HUES64 (cell line): Measurements from ENCODE around the gene SDK1.
A peak's percentile ranks its signal among the peaks of the same experiment; 100 is the strongest.

Experiments used
- H3K27ac ChIP-seq: 2 replicates; pipeline ENCODE4 v1.7.0; 2013; ENCODE audit warnings: low read depth, low read length, inconsistent platforms
- H3K27me3 ChIP-seq: 2 replicates; pipeline ENCODE4 v1.6.1; 2013; ENCODE audit warnings: mild to moderate bottlenecking, low read length; ENCODE audit not compliant: insufficient read depth
- H3K36me3 ChIP-seq: 2 replicates; pipeline ENCODE4 v1.6.1; 2013; ENCODE audit warnings: mild to moderate bottlenecking, low read length; ENCODE audit not compliant: insufficient read depth
- H3K4me1 ChIP-seq: 2 replicates; pipeline ENCODE4 v1.6.1; 2013; ENCODE audit warnings: mild to moderate bottlenecking, low read length, moderate library complexity; ENCODE audit not compliant: insufficient read depth
- H3K4me3 ChIP-seq: 2 replicates; pipeline ENCODE4 v1.5.1; 2013; ENCODE audit warnings: mild to moderate bottlenecking, low read length, moderate library complexity
- H3K9ac ChIP-seq: 2 replicates; pipeline ENCODE4 v1.6.1; 2013; ENCODE audit warnings: mild to moderate bottlenecking, low read depth, low read length
- H3K9me3 ChIP-seq: 2 replicates; pipeline ENCODE4 v1.6.1; 2013; ENCODE audit warnings: low read depth, low read length; ENCODE audit not compliant: insufficient read depth
- WGBS: fragments of 150-250, 120-280 bp; methylation state at CpG from one replicate; pipeline ENCODE4 v1.1.7; 2013; ENCODE audit warnings: missing lambda C conversion rate; 5-methylcytosine and 5-hydroxymethylcytosine counted together

Gene SDK1

GRCh38 chr7:4127909-4128560 lies 827.0 kb downstream of the SDK1 start:
- WGBS = 95% methylated on average over 21 of the region's 21 CpGs

GRCh38 chr7:4129481-4130122 lies 828.5 kb downstream of the SDK1 start:
- H3K27ac ChIP-seq = no peak overlapping the region
- H3K9ac ChIP-seq = no peak overlapping the region
- no peaks in the 10 kb centered on the region for H3K36me3 ChIP-seq
- H3K4me3 ChIP-seq = no peak overlapping the region
- no peaks in the 10 kb centered on the region for H3K9me3 ChIP-seq
- 96% methylated on average over 29 of the region's 29 CpGs for WGBS
- no peaks in the 10 kb centered on the region for H3K27me3 ChIP-seq
- peaks cover 11% of the 10 kb centered on the region for H3K4me1 ChIP-seq

More at GRCh38 chr7:4127909-4128560, 827.0 kb downstream of the SDK1 start:
- Histone ChIP-seq H3K4me3 (no peak overlapping the region), H3K27me3 (no peaks in the 10 kb centered on the region), H3K36me3 (no peaks in the 10 kb centered on the region), H3K9me3 (no peaks in the 10 kb centered on the region), H3K9ac (no peak overlapping the region), H3K4me1 (peaks cover 8% of the 10 kb centered on the region), H3K27ac (no peak overlapping the region)

- WGBS = 49% methylated on average over 7 of the region's 7 CpGs
Observed at GRCh38 chr7:4131063-4131462, 830.0 kb downstream of the SDK1 start.

GRCh38 chr7:4132221-4132620 lies 831.2 kb downstream of the SDK1 start:
- no peaks in the 10 kb centered on the region for H3K27me3 ChIP-seq
- no peak overlapping the region for H3K9ac ChIP-seq
- H3K27ac ChIP-seq = no peak overlapping the region
- no peak overlapping the region for H3K4me3 ChIP-seq
- 90% methylated on average over 14 of the region's 14 CpGs for WGBS
- peaks cover 24% of the 10 kb centered on the region for H3K4me1 ChIP-seq
- H3K36me3 ChIP-seq = no peaks in the 10 kb centered on the region
- H3K9me3 ChIP-seq = no peaks in the 10 kb centered on the region

More at GRCh38 chr7:4131063-4131462, 830.0 kb downstream of the SDK1 start:
- Histone ChIP-seq H3K4me1 (peaks cover 21% of the 10 kb centered on the region), H3K4me3 (no peak overlapping the region), H3K36me3 (no peaks in the 10 kb centered on the region), H3K9me3 (no peaks in the 10 kb centered on the region), H3K27ac (peak overlapping the region; percentile 12; the same call in 1 of the 2 replicates), H3K27me3 (no peaks in the 10 kb centered on the region), H3K9ac (no peak overlapping the region)

GRCh38 chr7:4133491-4134044 lies 832.5 kb downstream of the SDK1 start:
- Histone ChIP-seq H3K36me3 (no peaks in the 10 kb centered on the region), H3K4me3 (no peak overlapping the region), H3K27ac (no peak overlapping the region), H3K4me1 (peaks cover 24% of the 10 kb centered on the region), H3K27me3 (no peaks in the 10 kb centered on the region), H3K9ac (no peak overlapping the region), H3K9me3 (no peaks in the 10 kb centered on the region)
- 85% methylated on average over 8 of the region's 8 CpGs for WGBS

- Histone ChIP-seq H3K27me3 (no peaks in the 10 kb centered on the region), H3K9me3 (no peaks in the 10 kb centered on the region), H3K4me3 (no peak overlapping the region), H3K36me3 (no peaks in the 10 kb centered on the region), H3K27ac (no peak overlapping the region), H3K9ac (no peak overlapping the region), H3K4me1 (peaks cover 24% of the 10 kb centered on the region)
- WGBS = 94% methylated on average over 7 of the region's 7 CpGs
Observed at GRCh38 chr7:4134204-4134603, 833.2 kb downstream of the SDK1 start.

GRCh38 chr7:4134631-4135030 lies 833.6 kb downstream of the SDK1 start:
- 94% methylated on average over 20 of the region's 20 CpGs for WGBS
- H3K4me1 ChIP-seq = peaks cover 24% of the 10 kb centered on the region
- H3K27ac ChIP-seq = no peak overlapping the region
- H3K36me3 ChIP-seq = no peaks in the 10 kb centered on the region
- no peaks in the 10 kb centered on the region for H3K27me3 ChIP-seq
- no peak overlapping the region for H3K4me3 ChIP-seq
- no peaks in the 10 kb centered on the region for H3K9me3 ChIP-seq
- no peak overlapping the region for H3K9ac ChIP-seq

- no peaks in the 10 kb centered on the region for H3K9me3 ChIP-seq
- no peak overlapping the region; the same call in 1 of the 2 replicates for H3K27ac ChIP-seq
- no peak overlapping the region for H3K9ac ChIP-seq
- WGBS = 93% methylated on average over 12 of the region's 12 CpGs
- H3K27me3 ChIP-seq = no peaks in the 10 kb centered on the region
- H3K36me3 ChIP-seq = no peaks in the 10 kb centered on the region
- peaks cover 24% of the 10 kb centered on the region for H3K4me1 ChIP-seq
- no peak overlapping the region for H3K4me3 ChIP-seq
Observed at GRCh38 chr7:4135301-4135700, 834.2 kb downstream of the SDK1 start.

GRCh38 chr7:4136036-4136435 lies 835.0 kb downstream of the SDK1 start:
- peak overlapping the region; percentile 73 for H3K27ac ChIP-seq
- 31% methylated on average over 11 of the region's 11 CpGs for WGBS
- no peaks in the 10 kb centered on the region for H3K27me3 ChIP-seq
- peaks cover 20% of the 10 kb centered on the region for H3K4me1 ChIP-seq
- H3K4me3 ChIP-seq = no peak overlapping the region
- no peak overlapping the region for H3K9ac ChIP-seq
- no peaks in the 10 kb centered on the region for H3K9me3 ChIP-seq
- no peaks in the 10 kb centered on the region for H3K36me3 ChIP-seq

- H3K9ac ChIP-seq = no peak overlapping the region
- no peak overlapping the region for H3K4me3 ChIP-seq
- H3K27me3 ChIP-seq = no peaks in the 10 kb centered on the region
- H3K9me3 ChIP-seq = no peaks in the 10 kb centered on the region
- WGBS = 73% methylated on average over 23 of the region's 23 CpGs
- H3K4me1 ChIP-seq = peaks cover 16% of the 10 kb centered on the region
- peak overlapping the region; percentile 73 for H3K27ac ChIP-seq
- H3K36me3 ChIP-seq = no peaks in the 10 kb centered on the region
Observed at GRCh38 chr7:4136501-4137110, 835.6 kb downstream of the SDK1 start.

- no peak overlapping the region for H3K27ac ChIP-seq
- H3K9ac ChIP-seq = no peak overlapping the region
- H3K27me3 ChIP-seq = no peaks in the 10 kb centered on the region
- no peaks in the 10 kb centered on the region for H3K36me3 ChIP-seq
- WGBS = 96% methylated on average over 14 of the region's 14 CpGs
- H3K4me3 ChIP-seq = no peak overlapping the region
- no peaks in the 10 kb centered on the region for H3K9me3 ChIP-seq
- peaks cover 16% of the 10 kb centered on the region for H3K4me1 ChIP-seq
Observed at GRCh38 chr7:4137552-4137951, 836.5 kb downstream of the SDK1 start.
